ENCODE measurements around the gene APEH. TPM values are rescaled to one million over a fixed set of nuclear protein-coding genes. Genes with fewer than 3 reads are reported as not detected.

APEH gene
- polyA plus RNA-seq, 3 donors = 66.1 to 105 (median 92.6) TPM

DNA sequence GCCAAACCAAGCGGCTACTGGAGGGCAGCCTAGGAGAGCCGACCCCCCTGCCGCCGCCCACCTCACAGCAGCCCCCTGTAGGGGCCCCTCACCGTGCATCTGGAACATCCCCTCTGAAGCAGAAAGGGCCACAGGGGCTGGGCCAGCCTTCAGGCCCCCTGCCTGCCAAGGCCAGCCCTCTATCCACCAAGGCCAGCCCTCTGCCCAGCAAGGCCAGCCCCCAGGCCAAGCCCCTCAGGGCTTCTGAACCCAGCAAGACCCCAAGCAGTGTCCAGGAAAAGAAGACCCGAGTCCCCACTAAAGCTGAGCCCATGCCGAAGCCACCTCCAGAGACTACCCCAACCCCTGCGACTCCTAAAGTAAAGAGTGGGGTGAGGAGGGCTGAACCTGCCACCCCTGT is 23.5 kb upstream of the APEH start:
- Mint-ChIP-seq H3K4me1 (no peaks in the 10 kb centered on the region), H3K27ac (no peak overlapping the region), H3K36me3 (no peaks in the 10 kb centered on the region), H3K9me3 (no peaks in the 10 kb centered on the region), H3K4me3 (no peak overlapping the region), H3K27me3 (ENCODE audit: low read depth in 3 of 3) (peaks cover 0 to 4% (median 0%) of the 10 kb centered on the region in 3 donors)
- TF ChIP-seq CTCF (IDR thresholded peaks at IDR 0.05) = no peak
- Histone ChIP-seq H3K27me3 (ENCODE audit: control insufficient read depth in 2 of 2, insufficient read depth in 2 of 2, low read length in 2 of 2) (no peaks in the 10 kb centered on the region), H3K79me2 (ENCODE audit: insufficient read depth, low read length) (no peaks in the 10 kb centered on the region), H3K9ac (ENCODE audit: insufficient read depth, low read length, poor library complexity, severe bottlenecking) (no peak overlapping the region), H3K4me3 (replicated peaks in 1 of 3; ENCODE audit: low read depth in 2 of 3, low read length in 3 of 3) (no peak overlapping the region), H3K27ac (ENCODE audit: low read depth in 1 of 2, low read length in 2 of 2) (no peak overlapping the region), H3K9me3 (replicated peaks in 1 of 2; ENCODE audit: control insufficient read depth in 1 of 2, insufficient read depth in 1 of 2, low read length in 2 of 2) (no peaks in the 10 kb centered on the region), H3K4me1 (ENCODE audit: control insufficient read depth in 1 of 2, insufficient read depth in 2 of 2, low read length in 2 of 2) (no peaks in the 10 kb centered on the region), H3K4me2 (replicated peaks; ENCODE audit: extremely low read depth, low read length, poor library complexity, severe bottlenecking) (no peak overlapping the region), H4K20me1 (ENCODE audit: insufficient read depth, low read length) (no peaks in the 10 kb centered on the region), H2AFZ (ENCODE audit: insufficient read depth, low read depth, low read length, poor library complexity, severe bottlenecking) (no peak overlapping the region), H3K36me3 (replicated peaks in 1 of 2; ENCODE audit: control insufficient read depth in 1 of 2, insufficient read depth in 2 of 2, low read length in 2 of 2) (no peaks in the 10 kb centered on the region)
- no peak for DNase-seq
- 83% methylated on average over 2 of the region's 8 CpGs for WGBS (ENCODE audit: insufficient coverage)
- intact Hi-C loops (cut with micrococcal nuclease) = no loop called here

- intact Hi-C loops (cut with micrococcal nuclease) = no loop called here
- H3K36me3 Mint-ChIP-seq = no peaks in the 10 kb centered on the region
- H3K4me2 ChIP-seq (replicated peaks; ENCODE audit: extremely low read depth, low read length, poor library complexity, severe bottlenecking) = no peak overlapping the region
- H3K27me3 ChIP-seq (ENCODE audit: control insufficient read depth in 2 of 2, insufficient read depth in 2 of 2, low read length in 2 of 2) = peaks cover 0 to 2% of the 10 kb centered on the region in 2 donors
- H3K4me3 ChIP-seq (replicated peaks in 1 of 3; ENCODE audit: low read depth in 2 of 3, low read length in 3 of 3) = no peak overlapping the region
- peaks cover 0 to 4% (median 2%) of the 10 kb centered on the region in 3 donors for H3K27me3 Mint-ChIP-seq (ENCODE audit: low read depth in 3 of 3)
- H3K4me1 Mint-ChIP-seq = peaks cover 4% of the 10 kb centered on the region
- H3K27ac ChIP-seq (ENCODE audit: low read depth in 1 of 2, low read length in 2 of 2) = no peak overlapping the region
- H3K27ac Mint-ChIP-seq = no peak overlapping the region
- H3K9ac ChIP-seq (ENCODE audit: insufficient read depth, low read length, poor library complexity, severe bottlenecking) = no peak overlapping the region
- no peaks in the 10 kb centered on the region for H3K79me2 ChIP-seq (ENCODE audit: insufficient read depth, low read length)
- no peaks in the 10 kb centered on the region for H3K9me3 ChIP-seq (replicated peaks in 1 of 2; ENCODE audit: control insufficient read depth in 1 of 2, insufficient read depth in 1 of 2, low read length in 2 of 2)
- no peak for TF ChIP-seq CTCF (IDR thresholded peaks at IDR 0.05)
- no peaks in the 10 kb centered on the region for H4K20me1 ChIP-seq (ENCODE audit: insufficient read depth, low read length)
- no peak overlapping the region for H3K4me3 Mint-ChIP-seq
- H3K36me3 ChIP-seq (replicated peaks in 1 of 2; ENCODE audit: control insufficient read depth in 1 of 2, insufficient read depth in 2 of 2, low read length in 2 of 2) = no peaks in the 10 kb centered on the region
- no peak overlapping the region for H2AFZ ChIP-seq (ENCODE audit: insufficient read depth, low read depth, low read length, poor library complexity, severe bottlenecking)
- no peaks in the 10 kb centered on the region for H3K9me3 Mint-ChIP-seq
- peaks cover 0 to 5% of the 10 kb centered on the region in 2 donors for H3K4me1 ChIP-seq (ENCODE audit: control insufficient read depth in 1 of 2, insufficient read depth in 2 of 2, low read length in 2 of 2)
- 91% methylated on average over 28 of the region's 36 CpGs for WGBS (ENCODE audit: insufficient coverage)
- no peak for DNase-seq
Observed at GRCh38 chr3:49652218-49652902, 21.8 kb upstream of the APEH start.

All from CD14-positive monocyte (primary cell).